Mucosa of descending colon (tissue), 3 donors: ENCODE data around the gene HNRNPM. TPM values are rescaled to one million over a fixed set of nuclear protein-coding genes. Genes with fewer than 3 reads are reported as not detected.
"Not testable (repeated sequence)": the region's sequence is repeated elsewhere in the genome, so short reads cannot be mapped to it uniquely, and the experiment has no call there.

Source experiments
- ATAC-seq: fragments of 200-7000 bp; cut with Tn5 transposase; one replicate; pipeline ENCODE4 v1.9.1; 2020; ENCODE audit warnings: mild to moderate bottlenecking, moderate library complexity
- DNase-seq, 3 donors: peaks; one replicate each; pipeline ENCODE4 v3.0.0-alpha.2; 2020
- H3K36me3 ChIP-seq: fragments of 200-600 bp; one replicate; pipeline ENCODE4 v1.8.0; 2021; ENCODE audit warnings: low read depth, mild to moderate bottlenecking
- H3K4me1 ChIP-seq: fragments of 200-600 bp; one replicate; pipeline ENCODE4 v1.8.0; 2021; ENCODE audit warnings: low read depth, mild to moderate bottlenecking
- H3K4me3 ChIP-seq: fragments of 200-600 bp; one replicate; pipeline ENCODE4 v1.8.0; 2021; ENCODE audit warnings: mild to moderate bottlenecking
- H3K9me3 ChIP-seq: fragments of 200-600 bp; one replicate; pipeline ENCODE4 v1.8.0; 2021; ENCODE audit warnings: mild to moderate bottlenecking
- CTCF ChIP-seq: fragments of 200-600 bp; IDR thresholded peaks from one replicate; pipeline ENCODE4 v1.8.0; 2022; ENCODE audit warnings: antibody characterized with exemption, mild to moderate bottlenecking
- intact Hi-C, 2 donors: fragments of 100-400 bp; cut with DNase I in 1 of 2; cut with micrococcal nuclease in 1 of 2; formaldehyde crosslinking; loops; one replicate each; pipeline versions ENCODE4 v1.11.0 to v1.11.1; 2022; cut with DNase I, micrococcal nuclease
- total RNA-seq, 3 donors: library from RNA; stranded (reverse); fragmentation: NEBNext Ultra II Directional in 2 of 3; extraction: Animal tissue kit (Norgen Biotek cat#: 25700) in 2 of 3; gene quantifications; one replicate each; pipeline versions ENCODE4 v1.2.1 to v1.2.4, GENCODE V29; 2021 to 2023
- donor health status: DM: no; HTN: no; CAD: no; lungs with moderate emphysema.
- donor health status: DM: no; HTN: no; CAD: no.
- donor health status: DM: no; HTN: yes; CAD: no.

HNRNPM gene
- total RNA-seq, 3 donors from 2014 or later, result 116 to 181 (median 149) TPM

GRCh38 chr19:8403098-8403819 is 41.5 kb upstream of the HNRNPM start:
- ATAC-seq (no peak), DNase-seq (peak in 1 of 3 donors; percentile 43)
- Histone ChIP-seq H3K4me3 (no peak overlapping the region), H3K36me3 (peaks cover 5% of the 10 kb centered on the region), H3K9me3 (no peaks in the 10 kb centered on the region), H3K4me1 (no peaks in the 10 kb centered on the region)
- no peak for TF ChIP-seq CTCF
- intact Hi-C loops, result no loop called here

- DNase-seq (peak in 1 of 3 donors; percentile 44), ATAC-seq (no peak)
- no peak overlapping the region for H3K4me3 ChIP-seq
- H3K9me3 ChIP-seq, result no peaks in the 10 kb centered on the region
- intact Hi-C loops, result no loop called here
- TF ChIP-seq CTCF, result no peak
- peaks cover 5% of the 10 kb centered on the region for H3K36me3 ChIP-seq
- no peaks in the 10 kb centered on the region for H3K4me1 ChIP-seq
Observed at GRCh38 chr19:8403820-8404109, 41.0 kb upstream of the HNRNPM start.

- ATAC-seq (no peak), DNase-seq (peak in 1 of 3 donors; percentile 43)
- H3K4me1 ChIP-seq, result no peaks in the 10 kb centered on the region
- H3K36me3 ChIP-seq, result peaks cover 5% of the 10 kb centered on the region
- intact Hi-C loops, result no loop called here
- no peaks in the 10 kb centered on the region for H3K9me3 ChIP-seq
- no peak overlapping the region for H3K4me3 ChIP-seq
- no peak for TF ChIP-seq CTCF
Observed at GRCh38 chr19:8404391-8405151, 40.2 kb upstream of the HNRNPM start.

- ATAC-seq, H3K9me3 ChIP-seq, intact Hi-C loops, H3K4me3 ChIP-seq, H3K36me3 ChIP-seq, H3K4me1 ChIP-seq, DNase-seq: not testable (repeated sequence)
Observed at GRCh38 chr19:8410718-8411117, 34.1 kb upstream of the HNRNPM start.

- intact Hi-C loops, result no loop called here
- Histone ChIP-seq H3K36me3 (no peaks in the 10 kb centered on the region), H3K4me3 (peak within 1 kb of the TSS; percentile 54), H3K9me3 (no peaks in the 10 kb centered on the region), H3K4me1 (peaks cover 9% of the 10 kb centered on the region)
- TF ChIP-seq CTCF, result peak; percentile 71
- ATAC-seq, result peak; percentile 100
- DNase-seq, result peak; percentile 98 to 99 (median 98)
Observed at GRCh38 chr19:8412783-8413628, 31.8 kb upstream of the HNRNPM start, which contains the start of gene MARCHF2. Gene MARCHF2, plus strand, starts transcription at chr19:8413305. Its CDS starts 8,536 bp downstream, at chr19:8421841.
